MM.1S (cell line): Measurements from ENCODE around the gene TMEM86B.

Experiments used
- DNase-seq: peaks from one replicate; pipeline ENCODE4 v3.0.0-alpha.2; 2015
- H2AFZ ChIP-seq: fragments of 300-600 bp; sonication (generic); 2 replicates; pipeline ENCODE4 v1.6.0; 2016; ENCODE audit warnings: antibody characterized with exemption, low read length
- H3F3A ChIP-seq: fragments of 300-600 bp; sonication (generic); 2 replicates; pipeline ENCODE4 v1.6.1; 2016; ENCODE audit warnings: mild to moderate bottlenecking, antibody characterized with exemption, low read length, moderate library complexity, mixed read lengths; ENCODE audit not compliant: insufficient read depth
- H3K27ac ChIP-seq: fragments of 300-600 bp; sonication (generic); 2 replicates; pipeline ENCODE4 v1.5.1; 2016; ENCODE audit warnings: mild to moderate bottlenecking, low read length
- H3K27me3 ChIP-seq: fragments of 300-600 bp; sonication (generic); replicated peaks from 2 replicates; pipeline ENCODE4 v1.6.0; 2016; ENCODE audit warnings: low read length; ENCODE audit not compliant: insufficient read depth
- H3K36me3 ChIP-seq: fragments of 300-600 bp; sonication (generic); replicated peaks from 2 replicates; pipeline ENCODE4 v1.6.1; 2016; ENCODE audit warnings: mild to moderate bottlenecking, low read length, mixed read lengths; ENCODE audit not compliant: insufficient read depth
- H3K4me1 ChIP-seq: fragments of 300-600 bp; sonication (generic); 2 replicates; pipeline ENCODE4 v1.6.1; 2016; ENCODE audit warnings: low read length, mixed read lengths
- H3K4me2 ChIP-seq: fragments of 300-600 bp; sonication (generic); 2 replicates; pipeline ENCODE4 v1.6.0; 2016; ENCODE audit warnings: low read depth, low read length
- H3K4me3 ChIP-seq: fragments of 300-600 bp; sonication (generic); 2 replicates; pipeline ENCODE4 v1.5.1; 2016; ENCODE audit warnings: low read length, mixed read lengths
- H3K79me2 ChIP-seq: fragments of 300-600 bp; sonication (generic); 2 replicates; pipeline ENCODE4 v1.6.1; 2016; ENCODE audit warnings: mixed run types, low read length, mixed read lengths
- H3K9ac ChIP-seq: fragments of 300-600 bp; sonication (generic); 2 replicates; pipeline ENCODE4 v1.6.1; 2016; ENCODE audit warnings: low read length, mixed read lengths
- H3K9me2 ChIP-seq: fragments of 300-600 bp; sonication (generic); replicated peaks from 2 replicates; pipeline ENCODE4 v1.6.1; 2016; ENCODE audit warnings: mild to moderate bottlenecking, low read length, mixed read lengths; ENCODE audit not compliant: insufficient read depth
- H3K9me3 ChIP-seq: fragments of 300-600 bp; sonication (generic); replicated peaks from 2 replicates; pipeline ENCODE4 v1.6.1; 2016; ENCODE audit warnings: mild to moderate bottlenecking, low read length, mixed read lengths; ENCODE audit not compliant: insufficient read depth
- H4K20me1 ChIP-seq: fragments of 300-600 bp; sonication (generic); 2 replicates; pipeline ENCODE4 v1.6.1; 2016; ENCODE audit warnings: mild to moderate bottlenecking, low read length, moderate library complexity, mixed read lengths; ENCODE audit not compliant: insufficient read depth
- CTCF ChIP-seq: fragments of 300-600 bp; sonication (generic); IDR thresholded peaks from 2 replicates; pipeline ENCODE4 v1.5.1; 2016; ENCODE audit warnings: antibody characterized with exemption, low read length, mixed read lengths
- EZH2 ChIP-seq: fragments of 300-600 bp; sonication (generic); optimal IDR thresholded peaks from 2 replicates; pipeline ENCODE3; 2017; ENCODE audit warnings: low read depth, mild to moderate bottlenecking, antibody characterized with exemption, low read length, mixed read lengths
- EZH2phosphoT487 ChIP-seq: fragments of 300-600 bp; sonication (generic); IDR thresholded peaks from 2 replicates; pipeline ENCODE4 v1.6.1; 2018; ENCODE audit warnings: antibody characterized with exemption, low read length

The TMEM86B gene

DNA sequence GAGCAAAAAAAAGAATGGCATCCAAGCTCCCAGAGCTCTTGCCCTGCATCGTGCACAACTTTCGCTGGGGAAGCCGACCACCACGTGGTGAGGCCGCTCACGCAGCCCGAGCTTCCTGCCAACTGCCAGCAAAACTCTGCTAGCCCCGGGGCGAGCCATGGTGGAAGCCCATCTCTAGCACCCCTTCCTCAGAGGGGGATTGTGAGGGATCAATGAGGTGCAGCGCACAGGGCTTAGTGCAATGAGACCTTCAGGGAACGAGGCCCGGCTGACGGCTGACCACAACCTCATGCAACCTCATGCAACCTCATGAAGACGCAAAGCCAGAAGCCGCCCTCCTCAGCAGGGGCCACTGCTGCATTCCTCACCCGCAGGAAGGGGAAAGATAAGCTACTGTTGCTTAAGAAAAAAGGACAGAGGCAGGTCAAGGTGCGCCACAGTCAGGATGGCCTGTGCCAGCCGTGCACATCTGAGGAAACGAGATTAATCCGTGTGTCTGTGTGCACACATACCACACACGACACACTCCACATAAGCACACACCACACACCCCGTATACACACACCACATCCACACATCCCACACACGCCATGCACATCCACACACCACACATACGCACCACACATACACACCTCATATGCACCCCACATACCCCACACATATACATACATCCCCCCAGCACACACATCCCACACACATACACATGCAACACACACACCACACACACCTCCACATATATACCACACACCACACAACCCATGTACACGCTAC is 41.8 kb upstream of the TMEM86B start:
- Histone ChIP-seq H3K4me1 (peaks cover 5% of the 10 kb centered on the region; the same call in 1 of the 2 replicates), H3K27ac (no peak overlapping the region), H3K79me2 (peaks cover 37% of the 10 kb centered on the region), H3K9ac (no peak overlapping the region), H3K9me2 (no peaks in the 10 kb centered on the region), H3F3A (0 out of 2 replicates have a peak, but pooled peaks cover under 1% of the 10 kb centered on the region), H3K27me3 (no peaks in the 10 kb centered on the region), H3K4me3 (no peak overlapping the region), H3K4me2 (no peak overlapping the region), H3K36me3 (no peaks in the 10 kb centered on the region; the same call in 1 of the 2 replicates), H2AFZ (no peak overlapping the region), H4K20me1 (no peaks in the 10 kb centered on the region), H3K9me3 (no peaks in the 10 kb centered on the region)
- no peak for DNase-seq
- TF ChIP-seq EZH2phosphoT487 (no peak), CTCF (no peak), EZH2 (no peak)

- Histone ChIP-seq H3K36me3 (no peaks in the 10 kb centered on the region; the same call in 1 of the 2 replicates), H3K4me2 (no peak overlapping the region), H3K9me3 (no peaks in the 10 kb centered on the region), H3K27me3 (no peaks in the 10 kb centered on the region), H3F3A (no peaks in the 10 kb centered on the region), H2AFZ (no peak overlapping the region), H3K4me1 (no peaks in the 10 kb centered on the region), H3K9me2 (no peaks in the 10 kb centered on the region), H3K27ac (no peak overlapping the region), H3K79me2 (peaks cover 27% of the 10 kb centered on the region), H4K20me1 (no peaks in the 10 kb centered on the region), H3K9ac (no peak overlapping the region), H3K4me3 (no peak overlapping the region)
- DNase-seq, result no peak
- TF ChIP-seq EZH2 (no peak), EZH2phosphoT487 (no peak)
Measured at GRCh38 chr19:55269299-55269698, 40.7 kb upstream of the TMEM86B start.

DNA sequence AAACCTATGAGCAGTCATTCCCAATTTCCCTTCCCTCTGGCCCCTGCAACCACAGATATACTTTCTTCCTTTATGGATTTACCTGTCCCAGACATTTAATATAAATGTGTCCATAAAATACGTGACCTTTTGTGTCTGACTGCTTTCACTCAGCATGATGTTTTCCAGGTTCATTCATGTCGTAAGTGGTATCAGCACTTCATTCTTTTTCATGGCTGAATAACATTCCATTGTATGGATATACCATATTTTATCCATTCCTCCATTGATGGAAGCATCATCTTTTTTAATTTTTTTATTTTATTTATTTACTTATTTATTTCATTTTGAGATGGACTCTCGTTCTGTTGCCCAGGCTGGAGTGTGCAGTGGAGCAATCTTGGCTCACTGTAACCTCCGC is 38.3 kb upstream of the TMEM86B start:
- no peaks in the 10 kb centered on the region for H3K9me3 ChIP-seq
- TF ChIP-seq CTCF (no peak), EZH2 (no peak), EZH2phosphoT487 (no peak)
- H3K79me2 ChIP-seq, result peaks cover 27% of the 10 kb centered on the region
- H4K20me1 ChIP-seq, result no peaks in the 10 kb centered on the region
- no peak for DNase-seq
- H3K4me1 ChIP-seq, result no peaks in the 10 kb centered on the region
- H3K4me2 ChIP-seq, result no peak overlapping the region
- no peaks in the 10 kb centered on the region for H3F3A ChIP-seq
- H3K9me2 ChIP-seq, result no peaks in the 10 kb centered on the region
- no peak overlapping the region for H3K27ac ChIP-seq
- H3K27me3 ChIP-seq, result no peaks in the 10 kb centered on the region
- no peaks in the 10 kb centered on the region for H3K36me3 ChIP-seq
- no peak overlapping the region for H3K9ac ChIP-seq
- no peak overlapping the region for H3K4me3 ChIP-seq
- H2AFZ ChIP-seq, result no peak overlapping the region

- no peaks in the 10 kb centered on the region for H3K9me3 ChIP-seq
- H3K36me3 ChIP-seq, result no peaks in the 10 kb centered on the region
- no peaks in the 10 kb centered on the region for H4K20me1 ChIP-seq
- H3K9ac ChIP-seq, result no peak overlapping the region
- no peak for DNase-seq
- peaks cover 27% of the 10 kb centered on the region for H3K79me2 ChIP-seq
- no peaks in the 10 kb centered on the region for H3K4me1 ChIP-seq
- no peaks in the 10 kb centered on the region for H3F3A ChIP-seq
- no peak overlapping the region for H2AFZ ChIP-seq
- H3K4me2 ChIP-seq, result no peak overlapping the region
- TF ChIP-seq CTCF (no peak), EZH2 (no peak), EZH2phosphoT487 (no peak)
- H3K4me3 ChIP-seq, result no peak overlapping the region
- H3K9me2 ChIP-seq, result no peaks in the 10 kb centered on the region
- H3K27me3 ChIP-seq, result no peaks in the 10 kb centered on the region
- no peak overlapping the region for H3K27ac ChIP-seq
Measured at GRCh38 chr19:55266404-55266803, 37.8 kb upstream of the TMEM86B start.
